ENCODE results near the gene COQ8A.

Gene COQ8A

DNA sequence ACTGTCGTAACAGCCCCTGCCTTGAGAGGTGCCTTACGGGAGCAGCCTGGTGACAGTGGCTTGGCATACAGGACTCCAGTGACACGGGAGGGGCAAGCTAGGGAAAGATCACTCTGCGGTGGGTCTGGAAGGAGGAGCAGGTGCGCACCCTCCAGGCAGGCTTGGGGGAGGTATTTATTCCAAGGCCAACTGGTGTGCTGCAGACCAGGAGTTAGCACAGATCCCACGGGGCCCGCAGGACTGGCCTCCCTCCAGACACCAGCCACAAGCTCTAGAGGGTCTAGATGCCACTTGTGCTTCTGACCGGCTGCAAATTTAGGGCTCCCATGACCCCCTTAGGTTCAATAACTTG is 47.6 kb upstream of the COQ8A start:
- no peak for ATAC-seq

DNA sequence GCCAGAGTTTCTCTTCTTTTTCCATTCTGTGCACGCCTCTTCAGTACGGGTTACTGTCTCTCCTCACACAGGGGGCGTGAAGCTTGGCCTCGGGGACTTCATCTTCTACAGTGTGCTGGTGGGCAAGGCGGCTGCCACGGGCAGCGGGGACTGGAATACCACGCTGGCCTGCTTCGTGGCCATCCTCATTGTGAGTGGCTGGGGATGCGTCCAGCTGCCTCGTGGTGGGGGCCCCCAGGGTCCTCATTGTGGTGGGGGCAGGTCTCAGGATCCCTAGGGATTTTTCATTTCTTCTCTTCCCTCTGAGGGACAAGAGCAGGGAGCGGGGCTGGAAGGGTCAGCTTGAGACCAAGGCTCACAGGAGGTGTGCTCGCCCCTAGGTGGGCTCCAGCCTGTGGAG is 46.2 kb upstream of the COQ8A start:
- ATAC-seq = no peak
- TF ChIP-seq ZNF8 (CRISPR knock-in tag; IDR thresholded peaks at IDR 0.05) (no peak), ESRRG (CRISPR knock-in tag; IDR thresholded peaks at IDR 0.05) (no peak), OSR1 (CRISPR knock-in tag; IDR thresholded peaks at IDR 0.05) (no peak), SNAI2 (CRISPR knock-in tag; IDR thresholded peaks at IDR 0.05) (no peak), ZNF565 (CRISPR knock-in tag; conservative IDR thresholded peaks at IDR 0.05; ENCODE audit: low read depth) (no peak), ARNTL (CRISPR knock-in tag; IDR thresholded peaks at IDR 0.05; ENCODE audit: borderline replicate concordance, low read depth) (no peak), CSDC2 (CRISPR knock-in tag; IDR thresholded peaks at IDR 0.05) (no peak), ZC3H10 (CRISPR knock-in tag; IDR thresholded peaks at IDR 0.05) (no peak), GLIS3 (CRISPR knock-in tag; IDR thresholded peaks at IDR 0.05) (no peak), PATZ1 (CRISPR knock-in tag; IDR thresholded peaks at IDR 0.05; ENCODE audit: borderline replicate concordance) (no peak), ZNF70 (CRISPR knock-in tag; IDR thresholded peaks at IDR 0.05) (no peak), TSHZ2 (CRISPR knock-in tag; IDR thresholded peaks at IDR 0.05) (no peak), TOX (CRISPR knock-in tag; IDR thresholded peaks at IDR 0.05; ENCODE audit: borderline replicate concordance) (no peak)
- TF ChIP-seq, protein P1, sequence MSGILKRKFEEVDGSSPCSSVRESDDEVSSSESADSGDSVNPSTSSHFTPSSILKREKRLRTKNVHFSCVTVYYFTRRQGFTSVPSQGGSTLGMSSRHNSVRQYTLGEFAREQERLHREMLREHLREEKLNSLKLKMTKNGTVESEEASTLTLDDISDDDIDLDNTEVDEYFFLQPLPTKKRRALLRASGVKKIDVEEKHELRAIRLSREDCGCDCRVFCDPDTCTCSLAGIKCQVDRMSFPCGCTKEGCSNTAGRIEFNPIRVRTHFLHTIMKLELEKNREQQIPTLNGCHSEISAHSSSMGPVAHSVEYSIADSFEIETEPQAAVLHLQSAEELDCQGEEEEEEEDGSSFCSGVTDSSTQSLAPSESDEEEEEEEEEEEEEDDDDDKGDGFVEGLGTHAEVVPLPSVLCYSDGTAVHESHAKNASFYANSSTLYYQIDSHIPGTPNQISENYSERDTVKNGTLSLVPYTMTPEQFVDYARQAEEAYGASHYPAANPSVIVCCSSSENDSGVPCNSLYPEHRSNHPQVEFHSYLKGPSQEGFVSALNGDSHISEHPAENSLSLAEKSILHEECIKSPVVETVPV (CRISPR knock-in tag; IDR thresholded peaks at IDR 0.05) = no peak

More for the DNA sequence above, 47.6 kb upstream of the COQ8A start:
- no peak for TF ChIP-seq RARB (CRISPR knock-in tag; IDR thresholded peaks at IDR 0.05)
- no peak for TF ChIP-seq GLIS3 (CRISPR knock-in tag; IDR thresholded peaks at IDR 0.05)
- TF ChIP-seq, protein P2, sequence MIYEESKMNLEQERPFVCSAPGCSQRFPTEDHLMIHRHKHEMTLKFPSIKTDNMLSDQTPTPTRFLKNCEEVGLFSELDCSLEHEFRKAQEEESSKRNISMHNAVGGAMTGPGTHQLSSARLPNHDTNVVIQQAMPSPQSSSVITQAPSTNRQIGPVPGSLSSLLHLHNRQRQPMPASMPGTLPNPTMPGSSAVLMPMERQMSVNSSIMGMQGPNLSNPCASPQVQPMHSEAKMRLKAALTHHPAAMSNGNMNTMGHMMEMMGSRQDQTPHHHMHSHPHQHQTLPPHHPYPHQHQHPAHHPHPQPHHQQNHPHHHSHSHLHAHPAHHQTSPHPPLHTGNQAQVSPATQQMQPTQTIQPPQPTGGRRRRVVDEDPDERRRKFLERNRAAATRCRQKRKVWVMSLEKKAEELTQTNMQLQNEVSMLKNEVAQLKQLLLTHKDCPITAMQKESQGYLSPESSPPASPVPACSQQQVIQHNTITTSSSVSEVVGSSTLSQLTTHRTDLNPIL (CRISPR knock-in tag; IDR thresholded peaks at IDR 0.05; ENCODE audit: low read depth) = no peak
- TF ChIP-seq ZC3H10 (CRISPR knock-in tag; IDR thresholded peaks at IDR 0.05) = no peak
- TF ChIP-seq PPARA (CRISPR knock-in tag; IDR thresholded peaks at IDR 0.05; ENCODE audit: borderline replicate concordance) = no peak
- TF ChIP-seq ZFP3 (CRISPR knock-in tag; IDR thresholded peaks at IDR 0.05) = no peak
- no peak for TF ChIP-seq PATZ1 (CRISPR knock-in tag; IDR thresholded peaks at IDR 0.05; ENCODE audit: borderline replicate concordance)
- no peak for TF ChIP-seq ZFP30 (CRISPR knock-in tag; IDR thresholded peaks at IDR 0.05)
- no peak for TF ChIP-seq ARNTL (CRISPR knock-in tag; IDR thresholded peaks at IDR 0.05; ENCODE audit: borderline replicate concordance, low read depth)
- TF ChIP-seq TOX (CRISPR knock-in tag; IDR thresholded peaks at IDR 0.05; ENCODE audit: borderline replicate concordance) = no peak
- no peak for TF ChIP-seq TCF4 (CRISPR knock-in tag; IDR thresholded peaks at IDR 0.05; ENCODE audit: borderline replicate concordance)
- TF ChIP-seq ZNF8 (CRISPR knock-in tag; IDR thresholded peaks at IDR 0.05) = no peak
- TF ChIP-seq SNAI2 (CRISPR knock-in tag; IDR thresholded peaks at IDR 0.05) = no peak
- no peak for TF ChIP-seq ESRRG (CRISPR knock-in tag; IDR thresholded peaks at IDR 0.05)
- TF ChIP-seq BACH2 (CRISPR knock-in tag; IDR thresholded peaks at IDR 0.05; ENCODE audit: borderline replicate concordance) = no peak
- no peak for TF ChIP-seq ZNF565 (CRISPR knock-in tag; conservative IDR thresholded peaks at IDR 0.05; ENCODE audit: low read depth)
- TF ChIP-seq, protein P1 (CRISPR knock-in tag; IDR thresholded peaks at IDR 0.05) = no peak

All from SK-N-SH treated with all-trans-retinoic acid at 6 μM for 48 hours (cell line).